HG02852 (cell line): ENCODE data around the gene PRDM2.

Experiments
- ATAC-seq: cut with Tn5 transposase; IDR thresholded peaks from one replicate; pipeline ENCODE4 v1.9.1; 2021; ENCODE audit warnings: mild to moderate bottlenecking, moderate library complexity; ENCODE audit not compliant: unreplicated experiment

Gene PRDM2

GRCh38 chr1:13762642-13763041, 62.7 kb downstream of the PRDM2 start:
- no peak for ATAC-seq

GRCh38 chr1:13763222-13763621, 63.2 kb downstream of the PRDM2 start:
- ATAC-seq = no peak

- ATAC-seq = no peak
Observed at GRCh38 chr1:13763991-13764390, 64.0 kb downstream of the PRDM2 start.

DNA sequence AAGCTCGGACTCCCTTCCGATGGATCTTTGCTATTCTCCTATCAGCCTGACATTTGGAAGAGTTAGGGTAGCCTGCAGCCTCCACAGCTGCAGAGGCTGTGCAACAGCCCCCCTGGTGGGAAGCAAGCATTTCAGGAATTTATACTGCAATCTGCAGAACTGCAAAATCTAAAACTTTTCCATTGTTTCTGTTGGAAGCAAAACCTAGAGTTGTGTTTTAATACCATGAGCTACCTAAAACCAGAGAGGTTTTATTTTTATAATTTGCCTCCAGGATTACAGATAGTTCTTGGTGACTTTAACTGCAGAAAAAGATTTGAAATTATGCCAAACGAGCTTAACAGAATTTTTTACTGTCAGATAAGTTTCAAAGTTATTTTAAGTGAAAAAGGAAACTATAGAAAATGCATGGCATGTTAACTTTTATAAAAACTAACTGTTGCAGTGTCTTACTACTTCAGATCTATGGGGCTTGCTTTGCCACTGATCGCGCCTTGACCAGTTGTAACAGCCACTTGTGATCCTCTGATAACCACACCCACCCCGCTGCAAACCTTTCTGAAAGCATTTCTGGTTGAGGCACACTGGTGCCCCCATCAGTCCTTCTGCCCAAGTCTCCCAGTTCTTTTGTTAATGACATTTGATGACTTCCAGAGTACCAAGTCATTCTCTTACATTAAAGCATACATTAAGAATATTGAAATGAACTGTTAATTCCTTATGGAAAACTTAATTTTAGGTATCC, 64.8 kb downstream of the PRDM2 start:
- ATAC-seq = no peak

DNA sequence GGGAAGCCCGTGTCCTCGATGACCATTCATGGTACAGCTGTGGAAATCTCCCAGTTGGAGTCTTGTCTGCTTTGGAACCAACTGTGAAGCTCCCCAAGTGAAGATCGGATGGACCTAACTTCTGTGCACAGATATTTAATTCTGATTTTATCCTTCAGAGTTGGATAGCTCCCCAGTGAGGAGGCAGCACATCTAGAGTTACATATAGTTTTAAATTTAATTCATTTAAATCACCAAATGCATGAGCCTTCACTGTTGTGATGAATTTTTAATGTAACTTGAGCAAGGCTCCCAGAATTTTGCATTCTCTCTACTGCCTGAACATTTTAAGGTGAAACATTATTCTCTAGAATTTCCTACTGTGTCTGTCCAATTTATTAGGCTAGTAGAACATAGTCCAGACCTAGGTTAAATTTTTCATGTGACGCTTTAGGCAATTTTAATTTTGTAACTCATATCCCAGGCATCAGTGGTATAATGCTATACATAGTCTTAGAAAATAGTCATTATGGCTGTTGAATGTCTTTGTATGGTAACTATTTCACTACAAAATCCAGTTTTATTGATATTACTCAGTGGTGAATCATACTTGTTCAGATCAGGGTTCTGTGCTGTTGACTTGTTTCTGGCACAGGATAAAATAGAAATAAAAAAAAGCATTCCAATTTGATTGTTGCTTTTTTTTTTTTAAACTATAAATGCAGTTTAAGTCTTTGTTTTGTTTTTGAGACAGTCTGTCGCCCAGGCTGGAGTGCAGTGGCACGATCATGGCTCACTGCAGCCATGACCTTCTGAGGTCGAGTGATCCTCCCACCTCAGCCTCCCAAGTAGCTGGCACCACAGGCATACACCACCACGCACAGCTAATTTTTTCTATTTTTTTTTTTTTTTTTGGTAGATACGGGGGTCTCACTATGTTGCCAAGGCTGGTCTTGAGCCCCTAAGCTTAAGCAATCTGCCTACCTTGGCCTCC, 66.9 kb downstream of the PRDM2 start:
- ATAC-seq = no peak

DNA sequence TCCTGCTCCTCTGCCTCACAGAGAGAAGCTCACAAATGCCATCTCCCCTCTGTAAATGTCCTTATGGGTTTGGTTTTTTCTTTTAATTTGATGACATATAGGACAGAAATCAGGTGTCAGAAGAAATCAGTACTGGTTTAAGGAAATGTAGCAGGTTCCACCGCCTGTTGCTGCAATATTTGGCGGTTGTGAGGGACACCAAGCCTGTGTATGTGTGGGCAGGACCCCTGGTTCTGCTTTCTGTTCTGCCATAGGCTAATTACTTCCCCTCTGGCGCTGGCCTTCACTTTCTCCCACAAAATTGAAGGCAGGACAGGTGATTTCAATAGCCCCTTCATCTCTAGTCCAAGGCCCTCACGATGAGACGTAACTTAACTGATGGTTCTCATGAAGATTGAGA, 69.2 kb downstream of the PRDM2 start:
- ATAC-seq = no peak

DNA sequence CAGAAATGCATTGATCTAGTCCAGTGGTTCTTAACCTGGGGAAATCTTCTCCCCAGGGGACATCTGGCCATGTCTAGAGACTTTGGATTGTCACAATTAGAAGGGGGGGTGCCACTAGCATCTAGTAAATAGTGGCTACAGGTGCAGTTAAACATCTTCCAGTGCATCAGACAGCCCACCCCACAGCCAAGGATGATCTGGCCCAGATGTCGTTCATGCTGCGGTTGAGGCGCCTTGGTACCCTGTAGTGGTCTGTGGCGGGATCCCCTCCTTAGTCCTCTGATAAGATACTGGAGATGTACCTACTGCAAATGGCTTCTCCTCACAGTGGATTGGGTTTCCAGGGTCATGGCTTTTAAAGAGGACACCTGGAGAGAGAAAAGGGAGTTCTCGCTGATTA, 69.8 kb downstream of the PRDM2 start:
- no peak for ATAC-seq

DNA sequence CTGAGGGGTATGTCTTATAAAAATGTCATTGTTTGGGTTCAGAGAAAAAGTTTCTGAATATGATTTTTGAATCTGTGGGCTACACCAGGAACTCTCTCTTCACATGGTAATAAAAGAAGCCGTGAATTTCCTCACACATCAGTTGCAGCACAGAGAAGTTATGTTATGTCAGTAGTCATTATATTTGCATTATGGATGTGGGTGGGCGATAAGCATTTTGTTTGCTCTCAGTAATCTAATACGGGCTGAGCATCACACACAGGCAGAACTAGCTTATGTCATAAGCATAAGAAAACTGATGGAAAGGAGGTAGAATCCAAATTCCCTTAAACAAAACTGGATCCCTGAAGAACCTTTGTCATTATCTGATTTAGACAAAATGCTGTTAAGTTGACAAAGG, 70.8 kb downstream of the PRDM2 start:
- ATAC-seq = no peak

GRCh38 chr1:13771745-13772144, 71.8 kb downstream of the PRDM2 start:
- ATAC-seq = no peak

GRCh38 chr1:13772271-13772670, 72.3 kb downstream of the PRDM2 start:
- ATAC-seq = no peak

DNA sequence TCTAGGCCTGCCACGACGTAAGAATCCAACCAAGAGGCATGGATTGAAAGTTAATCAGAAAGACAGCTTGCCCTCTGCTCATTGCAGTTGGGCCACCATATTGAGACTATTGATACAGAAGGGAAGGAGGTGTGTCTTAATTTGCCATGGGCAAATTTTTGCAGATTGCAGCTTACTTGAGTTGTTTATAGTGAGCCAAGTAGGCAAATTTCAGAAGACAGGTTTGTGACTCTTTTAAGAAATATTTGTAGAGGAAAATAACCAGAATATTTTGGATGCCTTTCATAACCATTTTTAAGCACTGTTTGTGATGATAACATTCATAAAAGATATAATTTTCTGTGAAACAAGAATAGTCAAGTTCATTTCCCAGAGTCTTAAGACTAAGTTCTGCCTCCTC, 74.1 kb downstream of the PRDM2 start:
- ATAC-seq = no peak

GRCh38 chr1:13775459-13775858, 75.5 kb downstream of the PRDM2 start:
- no peak for ATAC-seq

- ATAC-seq = no peak
Observed at GRCh38 chr1:13775916-13776315, 75.9 kb downstream of the PRDM2 start.

DNA sequence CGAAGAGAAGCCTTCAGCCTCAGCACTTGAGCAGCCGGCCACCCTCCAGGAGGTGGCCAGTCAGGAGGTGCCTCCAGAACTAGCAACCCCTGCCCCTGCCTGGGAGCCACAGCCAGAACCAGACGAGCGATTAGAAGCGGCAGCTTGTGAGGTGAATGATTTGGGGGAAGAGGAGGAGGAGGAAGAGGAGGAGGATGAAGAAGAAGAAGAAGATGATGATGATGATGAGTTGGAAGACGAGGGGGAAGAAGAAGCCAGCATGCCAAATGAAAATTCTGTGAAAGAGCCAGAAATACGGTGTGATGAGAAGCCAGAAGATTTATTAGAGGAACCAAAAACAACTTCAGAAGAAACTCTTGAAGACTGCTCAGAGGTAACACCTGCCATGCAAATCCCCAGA, 78.4 kb downstream of the PRDM2 start:
- ATAC-seq = no peak

DNA sequence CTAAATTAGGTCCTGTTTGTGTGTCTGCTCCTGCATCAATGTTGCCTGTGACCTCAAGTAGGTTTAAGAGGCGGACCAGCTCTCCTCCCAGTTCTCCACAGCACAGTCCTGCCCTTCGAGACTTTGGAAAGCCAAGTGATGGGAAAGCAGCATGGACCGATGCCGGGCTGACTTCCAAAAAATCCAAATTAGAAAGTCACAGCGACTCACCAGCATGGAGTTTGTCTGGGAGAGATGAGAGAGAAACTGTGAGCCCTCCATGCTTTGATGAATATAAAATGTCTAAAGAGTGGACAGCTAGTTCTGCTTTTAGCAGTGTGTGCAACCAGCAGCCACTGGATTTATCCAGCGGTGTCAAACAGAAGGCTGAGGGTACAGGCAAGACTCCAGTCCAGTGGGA, 79.9 kb downstream of the PRDM2 start:
- ATAC-seq = no peak

DNA sequence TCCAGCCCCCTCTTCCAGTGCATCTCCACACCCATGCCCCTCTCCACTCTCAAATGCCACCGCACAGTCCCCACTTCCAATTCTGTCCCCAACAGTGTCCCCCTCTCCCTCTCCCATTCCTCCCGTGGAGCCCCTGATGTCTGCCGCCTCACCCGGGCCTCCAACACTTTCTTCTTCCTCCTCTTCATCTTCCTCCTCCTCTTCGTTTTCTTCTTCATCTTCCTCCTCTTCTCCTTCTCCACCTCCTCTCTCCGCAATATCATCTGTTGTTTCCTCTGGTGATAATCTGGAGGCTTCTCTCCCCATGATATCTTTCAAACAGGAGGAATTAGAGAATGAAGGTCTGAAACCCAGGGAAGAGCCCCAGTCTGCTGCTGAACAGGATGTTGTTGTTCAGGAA, 80.8 kb downstream of the PRDM2 start:
- no peak for ATAC-seq

DNA sequence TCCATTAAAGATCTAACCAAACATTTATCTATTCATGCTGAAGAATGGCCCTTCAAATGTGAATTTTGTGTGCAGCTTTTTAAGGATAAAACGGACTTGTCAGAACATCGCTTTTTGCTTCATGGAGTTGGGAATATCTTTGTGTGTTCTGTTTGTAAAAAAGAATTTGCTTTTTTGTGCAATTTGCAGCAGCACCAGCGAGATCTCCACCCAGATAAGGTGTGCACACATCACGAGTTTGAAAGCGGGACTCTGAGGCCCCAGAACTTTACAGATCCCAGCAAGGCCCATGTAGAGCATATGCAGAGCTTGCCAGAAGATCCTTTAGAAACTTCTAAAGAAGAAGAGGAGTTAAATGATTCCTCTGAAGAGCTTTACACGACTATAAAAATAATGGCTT, 81.2 kb downstream of the PRDM2 start:
- ATAC-seq = no peak

DNA sequence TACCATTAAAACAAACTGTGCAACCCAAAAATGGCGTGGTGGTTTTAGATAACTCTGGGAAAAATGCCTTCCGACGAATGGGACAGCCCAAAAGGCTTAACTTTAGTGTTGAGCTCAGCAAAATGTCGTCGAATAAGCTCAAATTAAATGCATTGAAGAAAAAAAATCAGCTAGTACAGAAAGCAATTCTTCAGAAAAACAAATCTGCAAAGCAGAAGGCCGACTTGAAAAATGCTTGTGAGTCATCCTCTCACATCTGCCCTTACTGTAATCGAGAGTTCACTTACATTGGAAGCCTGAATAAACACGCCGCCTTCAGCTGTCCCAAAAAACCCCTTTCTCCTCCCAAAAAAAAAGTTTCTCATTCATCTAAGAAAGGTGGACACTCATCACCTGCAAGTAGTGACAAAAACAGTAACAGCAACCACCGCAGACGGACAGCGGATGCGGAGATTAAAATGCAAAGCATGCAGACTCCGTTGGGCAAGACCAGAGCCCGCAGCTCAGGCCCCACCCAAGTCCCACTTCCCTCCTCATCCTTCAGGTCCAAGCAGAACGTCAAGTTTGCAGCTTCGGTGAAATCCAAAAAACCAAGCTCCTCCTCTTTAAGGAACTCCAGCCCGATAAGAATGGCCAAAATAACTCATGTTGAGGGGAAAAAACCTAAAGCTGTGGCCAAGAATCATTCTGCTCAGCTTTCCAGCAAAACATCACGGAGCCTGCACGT, 82.1 kb downstream of the PRDM2 start:
- no peak for ATAC-seq

DNA sequence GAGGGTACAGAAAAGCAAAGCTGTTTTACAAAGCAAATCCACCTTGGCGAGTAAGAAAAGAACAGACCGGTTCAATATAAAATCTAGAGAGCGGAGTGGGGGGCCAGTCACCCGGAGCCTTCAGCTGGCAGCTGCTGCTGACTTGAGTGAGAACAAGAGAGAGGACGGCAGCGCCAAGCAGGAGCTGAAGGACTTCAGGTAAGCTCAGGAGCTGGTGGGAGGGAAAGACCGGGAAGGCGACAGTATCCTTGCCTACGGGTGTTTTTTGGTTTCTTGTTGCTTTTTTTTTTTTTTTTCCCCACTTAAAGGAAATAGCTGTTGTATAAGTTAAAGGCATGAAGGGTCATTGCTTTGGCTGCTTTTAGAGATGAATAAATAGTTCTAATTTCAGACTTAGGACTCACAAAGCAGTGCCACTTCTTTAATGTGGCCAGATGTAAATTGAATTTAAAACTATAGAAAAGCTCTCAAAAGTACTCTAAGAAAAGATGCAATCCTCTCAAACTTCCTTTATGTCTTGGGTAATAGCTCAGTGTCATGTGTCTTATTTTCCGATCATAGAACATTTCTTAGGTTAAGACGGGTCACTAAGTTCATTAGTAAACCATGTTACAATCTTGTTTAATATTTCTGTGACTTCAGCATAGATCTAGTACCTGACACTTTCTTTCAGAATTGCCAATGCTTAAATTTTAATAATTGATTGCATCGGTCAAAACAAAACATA, 82.8 kb downstream of the PRDM2 start:
- no peak for ATAC-seq

GRCh38 chr1:13783551-13783950, 83.6 kb downstream of the PRDM2 start:
- ATAC-seq = no peak

DNA sequence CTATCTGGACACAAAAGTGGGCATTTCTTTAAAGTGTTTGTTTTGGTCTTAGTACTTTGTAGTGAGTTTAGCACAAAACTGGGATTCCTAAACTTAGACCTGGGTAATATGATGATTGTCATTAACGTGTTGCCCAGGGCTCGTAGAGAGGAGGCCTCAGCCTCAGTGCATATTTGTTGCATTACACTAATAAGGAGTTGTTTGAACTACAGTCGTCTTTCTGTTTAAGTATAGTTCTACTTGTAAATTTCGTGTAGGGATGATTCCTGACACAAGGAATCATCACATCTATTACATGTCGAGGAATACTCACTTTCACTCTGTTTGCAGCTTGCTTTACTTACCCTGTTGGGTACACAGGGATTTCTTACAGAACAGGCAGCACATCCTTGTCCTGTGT, 85.0 kb downstream of the PRDM2 start:
- ATAC-seq = no peak
